Endodermal cell (in vitro differentiated cells): Measurements from ENCODE around the gene LHPP. TPM values are rescaled to one million over a fixed set of nuclear protein-coding genes. Genes with fewer than 3 reads are reported as not detected.

ENCODE experiments used
- DNase-seq: peaks from one replicate; pipeline ENCODE4 v3.0.0-alpha.2; 2017
- H3K27ac ChIP-seq: 2 replicates; pipeline ENCODE4 v1.5.1; 2013; ENCODE audit warnings: mild to moderate bottlenecking, low read depth, low read length, moderate library complexity
- H3K27me3 ChIP-seq: 2 replicates; pipeline ENCODE4 v1.6.1; 2013; ENCODE audit warnings: mild to moderate bottlenecking, low read length, moderate library complexity; ENCODE audit not compliant: insufficient read depth, control insufficient read depth, poor library complexity, severe bottlenecking
- H3K36me3 ChIP-seq: 2 replicates; pipeline ENCODE4 v1.7.0; 2013; ENCODE audit warnings: mild to moderate bottlenecking, low read length, moderate library complexity; ENCODE audit not compliant: control insufficient read depth, insufficient read depth
- H3K4me1 ChIP-seq: one replicate; pipeline ENCODE4 v1.7.0; 2013; ENCODE audit warnings: low read length; ENCODE audit not compliant: control insufficient read depth, insufficient read depth
- H3K4me3 ChIP-seq: 2 replicates; pipeline ENCODE4 v1.5.1; 2013; ENCODE audit warnings: mild to moderate bottlenecking, low read length, moderate library complexity
- H3K9ac ChIP-seq: 2 replicates; pipeline ENCODE4 v1.6.1; 2013; ENCODE audit warnings: mild to moderate bottlenecking, low read length, moderate library complexity; ENCODE audit not compliant: poor library complexity, severe bottlenecking; ENCODE audit errors: extremely low read depth
- H3K9me3 ChIP-seq: 2 replicates; pipeline ENCODE4 v1.6.1; 2013; ENCODE audit warnings: mild to moderate bottlenecking, low read length, moderate library complexity; ENCODE audit not compliant: control insufficient read depth
- H3K27ac Mint-ChIP-seq: 2 replicates; pipeline ENCODE4 v1.8.0; 2020; ENCODE audit warnings: mixed read lengths
- H3K27me3 Mint-ChIP-seq: 2 replicates; pipeline ENCODE4 v1.8.0; 2021; ENCODE audit warnings: mild to moderate bottlenecking, mixed read lengths; ENCODE audit not compliant: insufficient read depth
- H3K36me3 Mint-ChIP-seq: 2 replicates; pipeline ENCODE4 v1.8.0; 2020; ENCODE audit warnings: low read depth, mixed read lengths
- H3K4me1 Mint-ChIP-seq: 2 replicates; pipeline ENCODE4 v1.8.0; 2020; ENCODE audit warnings: mixed read lengths
- H3K4me3 Mint-ChIP-seq: 2 replicates; pipeline ENCODE4 v1.8.0; 2020; ENCODE audit warnings: mild to moderate bottlenecking, moderate library complexity, mixed read lengths
- H3K9me3 Mint-ChIP-seq: 2 replicates; pipeline ENCODE4 v1.8.0; 2020; ENCODE audit warnings: mild to moderate bottlenecking, mixed read lengths
- CTCF ChIP-seq: fragments of 200-600 bp; sonication (generic); conservative IDR thresholded peaks from 2 replicates; pipeline ENCODE4 v1.5.0; 2021; ENCODE audit warnings: antibody characterized with exemption, mild to moderate bottlenecking
- WGBS, 2 experiments: methylation state at CpG; one replicate each; pipeline versions ENCODE4 v1.1.5 to v1.1.7; 2013; ENCODE audit warnings: missing lambda C conversion rate in 2 of 2, mixed read lengths in 1 of 2; ENCODE audit not compliant: insufficient coverage in 1 of 2, insufficient read length in 1 of 2; 5-methylcytosine and 5-hydroxymethylcytosine counted together
- total RNA-seq, 2 donors: library from RNA; stranded (reverse); fragmentation: NEBNext Ultra II Directional in 1 of 2; extraction: Animal tissue kit (Norgen Biotek cat#: 25700) in 1 of 2; gene quantifications; 2 replicates in 1 of 2; 3 replicates in 1 of 2; pipeline ENCODE4 v1.2.1, GENCODE V29; 2021

The LHPP gene
- total RNA-seq, 2 donors from 2014 or later, result 23.3 to 24.8 TPM

- H3K4me1 Mint-ChIP-seq, result peaks cover 8% of the 10 kb centered on the region
- H3K27me3 ChIP-seq, result no peaks in the 10 kb centered on the region
- no peaks in the 10 kb centered on the region for H3K36me3 Mint-ChIP-seq
- no peak overlapping the region for H3K9ac ChIP-seq
- H3K27ac Mint-ChIP-seq, result peak overlapping the region; percentile 72
- no peak for TF ChIP-seq CTCF
- no peaks in the 10 kb centered on the region for H3K36me3 ChIP-seq
- H3K4me3 Mint-ChIP-seq, result no peak overlapping the region
- H3K27me3 Mint-ChIP-seq, result no peaks in the 10 kb centered on the region
- no peak for DNase-seq
- no peak overlapping the region for H3K4me3 ChIP-seq
- H3K4me1 ChIP-seq, result peaks cover 4% of the 10 kb centered on the region
- no peaks in the 10 kb centered on the region for H3K9me3 ChIP-seq
- 96 to 98% methylated on average over 8 to 18 of the region's 18 CpGs for WGBS, 2 experiments
- H3K9me3 Mint-ChIP-seq, result no peaks in the 10 kb centered on the region
- no peak overlapping the region for H3K27ac ChIP-seq
These were observed 156.9 kb downstream of the LHPP start for GRCh38 chr10:124618470-124619073.

GRCh38 chr10:124619195-124619594 is 157.6 kb downstream of the LHPP start:
- WGBS, 2 experiments, result 90% methylated on average over 2 to 9 of the region's 9 CpGs
- Mint-ChIP-seq H3K9me3 (no peaks in the 10 kb centered on the region), H3K36me3 (no peaks in the 10 kb centered on the region), H3K27ac (peak overlapping the region; percentile 72), H3K4me1 (peaks cover 8% of the 10 kb centered on the region), H3K4me3 (no peak overlapping the region), H3K27me3 (no peaks in the 10 kb centered on the region)
- no peaks in the 10 kb centered on the region for H3K36me3 ChIP-seq
- H3K4me1 ChIP-seq, result peaks cover 4% of the 10 kb centered on the region
- H3K4me3 ChIP-seq, result no peak overlapping the region
- H3K9ac ChIP-seq, result no peak overlapping the region
- no peak for DNase-seq
- no peaks in the 10 kb centered on the region for H3K27me3 ChIP-seq
- H3K9me3 ChIP-seq, result no peaks in the 10 kb centered on the region
- no peak for TF ChIP-seq CTCF
- H3K27ac ChIP-seq, result no peak overlapping the region

GRCh38 chr10:124619802-124620490 is 158.3 kb downstream of the LHPP start:
- Mint-ChIP-seq H3K27me3 (no peaks in the 10 kb centered on the region), H3K9me3 (no peaks in the 10 kb centered on the region), H3K4me3 (no peak overlapping the region), H3K4me1 (peaks cover 8% of the 10 kb centered on the region), H3K27ac (no peak overlapping the region), H3K36me3 (no peaks in the 10 kb centered on the region)
- H3K27ac ChIP-seq, result no peak overlapping the region
- H3K27me3 ChIP-seq, result no peaks in the 10 kb centered on the region
- H3K9ac ChIP-seq, result no peak overlapping the region
- peaks cover 4% of the 10 kb centered on the region for H3K4me1 ChIP-seq
- no peaks in the 10 kb centered on the region for H3K9me3 ChIP-seq
- DNase-seq, result no peak
- no peak overlapping the region for H3K4me3 ChIP-seq
- H3K36me3 ChIP-seq, result no peaks in the 10 kb centered on the region
- 92 to 96% methylated on average over 8 to 26 of the region's 26 CpGs for WGBS, 2 experiments
- TF ChIP-seq CTCF, result no peak
